ENCODE results near the gene ACVRL1. TPM values are rescaled to one million over a fixed set of nuclear protein-coding genes. Genes with fewer than 3 reads are reported as not detected.

Gene ACVRL1
- total RNA-seq, 1 donor, result 9.8 TPM

- Histone ChIP-seq H3K9me3 (ENCODE audit: low read depth, low read length) (no peaks in the 10 kb centered on the region), H3K4me1 (ENCODE audit: insufficient read depth, low read length) (peaks cover 12% of the 10 kb centered on the region), H3K79me2 (ENCODE audit: insufficient read depth, low read length) (no peaks in the 10 kb centered on the region), H2AFZ (ENCODE audit: low read length) (peak overlapping the region; percentile 81), H3K36me3 (ENCODE audit: insufficient read depth, low read length) (no peaks in the 10 kb centered on the region), H3K27me3 (ENCODE audit: insufficient read depth, low read length) (peaks cover 17% of the 10 kb centered on the region), H3K4me3 (ENCODE audit: insufficient read depth, low read length) (peak overlapping the region; percentile 69), H3K27ac (ENCODE audit: low read depth, low read length) (no peak overlapping the region), H3K4me2 (ENCODE audit: insufficient read depth, low read length) (peak overlapping the region; percentile 85), H4K20me1 (ENCODE audit: insufficient read depth, low read length) (no peaks in the 10 kb centered on the region)
- TF ChIP-seq CTCF (IDR thresholded peaks at IDR 0.05; ENCODE audit: extremely low read depth, low read depth, low read length), result no peak
- peak; percentile 93 for DNase-seq (ENCODE audit: insufficient read length, low spot score, missing footprints)
Measured at GRCh38 chr12:51863933-51864832, 43.1 kb upstream of the ACVRL1 start.

GRCh38 chr12:51864833-51865670 lies 42.3 kb upstream of the ACVRL1 start:
- peak overlapping the region; percentile 69 for H3K4me3 ChIP-seq (ENCODE audit: insufficient read depth, low read length)
- no peaks in the 10 kb centered on the region for H4K20me1 ChIP-seq (ENCODE audit: insufficient read depth, low read length)
- H3K79me2 ChIP-seq (ENCODE audit: insufficient read depth, low read length), result no peaks in the 10 kb centered on the region
- peak overlapping the region; percentile 85 for H3K4me2 ChIP-seq (ENCODE audit: insufficient read depth, low read length)
- H3K36me3 ChIP-seq (ENCODE audit: insufficient read depth, low read length), result no peaks in the 10 kb centered on the region
- TF ChIP-seq CTCF (IDR thresholded peaks at IDR 0.05; ENCODE audit: extremely low read depth, low read depth, low read length), result no peak
- no peaks in the 10 kb centered on the region for H3K9me3 ChIP-seq (ENCODE audit: low read depth, low read length)
- H3K4me1 ChIP-seq (ENCODE audit: insufficient read depth, low read length), result peaks cover 12% of the 10 kb centered on the region
- H3K27ac ChIP-seq (ENCODE audit: low read depth, low read length), result no peak overlapping the region
- DNase-seq (ENCODE audit: insufficient read length, low spot score, missing footprints), result peak; percentile 83
- H2AFZ ChIP-seq (ENCODE audit: low read length), result peak overlapping the region; percentile 81
- H3K27me3 ChIP-seq (ENCODE audit: insufficient read depth, low read length), result peaks cover 25% of the 10 kb centered on the region

GRCh38 chr12:51865757-51866270 lies 41.5 kb upstream of the ACVRL1 start:
- Histone ChIP-seq H3K27ac (ENCODE audit: low read depth, low read length) (no peak overlapping the region), H3K4me1 (ENCODE audit: insufficient read depth, low read length) (peaks cover 12% of the 10 kb centered on the region), H3K27me3 (ENCODE audit: insufficient read depth, low read length) (peaks cover 28% of the 10 kb centered on the region), H3K4me2 (ENCODE audit: insufficient read depth, low read length) (no peak overlapping the region), H2AFZ (ENCODE audit: low read length) (no peak overlapping the region), H4K20me1 (ENCODE audit: insufficient read depth, low read length) (no peaks in the 10 kb centered on the region), H3K36me3 (ENCODE audit: insufficient read depth, low read length) (no peaks in the 10 kb centered on the region), H3K9me3 (ENCODE audit: low read depth, low read length) (no peaks in the 10 kb centered on the region), H3K4me3 (ENCODE audit: insufficient read depth, low read length) (no peak overlapping the region), H3K79me2 (ENCODE audit: insufficient read depth, low read length) (no peaks in the 10 kb centered on the region)
- TF ChIP-seq CTCF (IDR thresholded peaks at IDR 0.05; ENCODE audit: extremely low read depth, low read depth, low read length), result no peak
- DNase-seq (ENCODE audit: insufficient read length, low spot score, missing footprints), result peak; percentile 84
